ENCODE data around the gene NUP58. TPM values are rescaled to one million over a fixed set of nuclear protein-coding genes. Genes with fewer than 3 reads are reported as not detected.

NUP58 gene
- total and polyA plus RNA-seq, 2 experiments from 2014 or later: 28.1 to 54.0 TPM

- Histone ChIP-seq H3K27ac (no peak overlapping the region), H3K4me3 (no peak overlapping the region), H3K36me3 (no peaks in the 10 kb centered on the region), H3K9me3 (ENCODE audit: low read depth) (no peaks in the 10 kb centered on the region), H3K4me1 (ENCODE audit: low read depth) (peaks cover 10% of the 10 kb centered on the region), H3K27me3 (no peaks in the 10 kb centered on the region)
- DNase-seq (ENCODE audit: low read depth in 1 of 2, low spot score in 1 of 2): peak in 1 of 2 donors; percentile 15
- no peak for TF ChIP-seq CTCF (IDR thresholded peaks at IDR 0.05; ENCODE audit: low read depth, low read length)
Observed at GRCh38 chr13:25281193-25281934, 20.1 kb upstream of the NUP58 start.

- H3K36me3 ChIP-seq: no peaks in the 10 kb centered on the region
- H3K27me3 ChIP-seq: no peaks in the 10 kb centered on the region
- no peak for TF ChIP-seq CTCF (IDR thresholded peaks at IDR 0.05; ENCODE audit: low read depth, low read length)
- peaks cover 10% of the 10 kb centered on the region for H3K4me1 ChIP-seq (ENCODE audit: low read depth)
- no peak for DNase-seq (ENCODE audit: low read depth in 1 of 2, low spot score in 1 of 2)
- H3K9me3 ChIP-seq (ENCODE audit: low read depth): no peaks in the 10 kb centered on the region
- H3K4me3 ChIP-seq: no peak overlapping the region
- no peak overlapping the region for H3K27ac ChIP-seq
Observed at GRCh38 chr13:25281935-25282332, 19.5 kb upstream of the NUP58 start.

GRCh38 chr13:25286308-25286968 lies 15.0 kb upstream of the NUP58 start:
- TF ChIP-seq CTCF (IDR thresholded peaks at IDR 0.05; ENCODE audit: low read depth, low read length): no peak
- H3K27me3 ChIP-seq: peaks cover 9% of the 10 kb centered on the region
- H3K4me3 ChIP-seq: peak overlapping the region; percentile 37
- peak overlapping the region; percentile 4 for H3K27ac ChIP-seq
- DNase-seq (ENCODE audit: low read depth in 1 of 2, low spot score in 1 of 2): peak; percentile 37 to 52
- H3K36me3 ChIP-seq: no peaks in the 10 kb centered on the region
- H3K4me1 ChIP-seq (ENCODE audit: low read depth): peaks cover 4% of the 10 kb centered on the region
- H3K9me3 ChIP-seq (ENCODE audit: low read depth): no peaks in the 10 kb centered on the region

- H3K4me1 ChIP-seq (ENCODE audit: low read depth): peaks cover 4% of the 10 kb centered on the region
- no peaks in the 10 kb centered on the region for H3K36me3 ChIP-seq
- H3K27me3 ChIP-seq: peaks cover 9% of the 10 kb centered on the region
- no peaks in the 10 kb centered on the region for H3K9me3 ChIP-seq (ENCODE audit: low read depth)
- H3K27ac ChIP-seq: peak within 1 kb of the TSS; percentile 4
- DNase-seq (ENCODE audit: low read depth in 1 of 2, low spot score in 1 of 2): peak; percentile 91 to 92
- peak within 1 kb of the TSS; percentile 37 for H3K4me3 ChIP-seq
- TF ChIP-seq CTCF (IDR thresholded peaks at IDR 0.05; ENCODE audit: low read depth, low read length): peak; percentile 98
Observed at GRCh38 chr13:25286969-25287961, 14.2 kb upstream of the NUP58 start, which contains the start of gene MTMR6. MTMR6 (minus strand) TSS chr13:25287488; CDS start chr13:25287247, 241 bp downstream.

GRCh38 chr13:25288966-25289365 lies 12.5 kb upstream of the NUP58 start:
- Histone ChIP-seq H3K4me1 (ENCODE audit: low read depth) (peaks cover 4% of the 10 kb centered on the region), H3K9me3 (ENCODE audit: low read depth) (no peaks in the 10 kb centered on the region), H3K27me3 (peaks cover 9% of the 10 kb centered on the region), H3K36me3 (no peaks in the 10 kb centered on the region), H3K27ac (no peak overlapping the region), H3K4me3 (no peak overlapping the region)
- no peak for DNase-seq (ENCODE audit: low read depth in 1 of 2, low spot score in 1 of 2)
- TF ChIP-seq CTCF (IDR thresholded peaks at IDR 0.05; ENCODE audit: low read depth, low read length): no peak
